OCI-LY3 (cell line): ENCODE data around the gene EML3.

Experiments
- H2AFZ ChIP-seq: fragments of 200-600, 300-600 bp; shearing (Covaris generic); 2 replicates; pipeline ENCODE4 v1.6.0; 2014; ENCODE audit warnings: antibody characterized with exemption, low read depth, low read length
- H3K27ac ChIP-seq: fragments of 200-600, 300-600 bp; sonication (generic); 2 replicates; pipeline ENCODE4 v1.5.1; 2014; ENCODE audit warnings: mild to moderate bottlenecking, low read length, moderate library complexity, mixed read lengths
- H3K27me3 ChIP-seq: fragments of 200-600, 300-600 bp; sonication (generic); 2 replicates; pipeline ENCODE4 v1.6.1; 2014; ENCODE audit warnings: low read depth, low read length, mixed read lengths
- H3K36me3 ChIP-seq: fragments of 200-600, 300-600 bp; sonication (generic); replicated peaks from 2 replicates; pipeline ENCODE3; 2014; ENCODE audit warnings: low read depth, low read length, mixed read lengths
- H3K4me1 ChIP-seq: fragments of 300-600, 200-600 bp; sonication (generic); 2 replicates; pipeline ENCODE4 v1.6.1; 2014; ENCODE audit warnings: low read length, mixed read lengths
- H3K4me2 ChIP-seq: fragments of 200-600, 300-600 bp; sonication (generic); 2 replicates; pipeline ENCODE4 v1.6.1; 2014; ENCODE audit warnings: low read length, mixed read lengths
- H3K4me3 ChIP-seq: fragments of 300-600, 200-600 bp; sonication (generic); 2 replicates; pipeline ENCODE4 v1.5.1; 2014; ENCODE audit warnings: antibody characterized with exemption, mild to moderate bottlenecking, low read length, moderate library complexity
- H3K79me2 ChIP-seq: fragments of 300-600, 200-600 bp; shearing (Covaris generic); 2 replicates; pipeline ENCODE4 v1.6.1; 2014; ENCODE audit warnings: mild to moderate bottlenecking, low read length, mixed read lengths
- H3K9ac ChIP-seq: fragments of 300-600, 200-600 bp; shearing (Covaris generic); 2 replicates; pipeline ENCODE4 v1.6.0; 2014; ENCODE audit warnings: mild to moderate bottlenecking, low read length, moderate library complexity
- H3K9me3 ChIP-seq: fragments of 200-600, 300-600 bp; shearing (Covaris generic); 2 replicates; pipeline ENCODE4 v1.6.1; 2014; ENCODE audit warnings: low read length, mixed read lengths; ENCODE audit not compliant: insufficient read depth
- H4K20me1 ChIP-seq: fragments of 200-600, 300-600 bp; sonication (generic); 2 replicates; pipeline ENCODE4 v1.6.1; 2016; ENCODE audit warnings: low read length, mixed read lengths; ENCODE audit not compliant: insufficient read depth
- CTCF ChIP-seq: fragments of 200-600, 300-600 bp; sonication (generic); IDR thresholded peaks from 2 replicates; pipeline ENCODE4 v1.5.1; 2014; ENCODE audit warnings: antibody characterized with exemption, low read length, low read depth
- EZH2phosphoT487 ChIP-seq: fragments of 200-600 bp; shearing (Covaris generic); IDR thresholded peaks from 2 replicates; pipeline ENCODE4 v1.6.1; 2018; ENCODE audit warnings: antibody characterized with exemption, mixed run types, low read depth

The EML3 gene

GRCh38 chr11:62580959-62581715 lies 31.4 kb downstream of the EML3 start:
- no peak overlapping the region for H3K4me2 ChIP-seq
- H3K27me3 ChIP-seq = no peaks in the 10 kb centered on the region
- H4K20me1 ChIP-seq = no peaks in the 10 kb centered on the region
- H3K4me1 ChIP-seq = no peaks in the 10 kb centered on the region
- H3K9me3 ChIP-seq = no peaks in the 10 kb centered on the region
- H3K4me3 ChIP-seq = no peak overlapping the region
- H2AFZ ChIP-seq = no peak overlapping the region
- peaks cover 12% of the 10 kb centered on the region; the same call in 1 of the 2 replicates for H3K79me2 ChIP-seq
- H3K36me3 ChIP-seq = peaks cover 55% of the 10 kb centered on the region
- no peak overlapping the region for H3K27ac ChIP-seq
- H3K9ac ChIP-seq = no peak overlapping the region
- TF ChIP-seq CTCF (no peak), EZH2phosphoT487 (no peak)

- Histone ChIP-seq H4K20me1 (no peaks in the 10 kb centered on the region), H3K9ac (no peak overlapping the region), H3K79me2 (peaks cover 11% of the 10 kb centered on the region), H3K36me3 (peaks cover 58% of the 10 kb centered on the region), H3K27me3 (no peaks in the 10 kb centered on the region), H3K4me1 (peaks cover 8% of the 10 kb centered on the region), H3K4me2 (no peak overlapping the region), H3K9me3 (no peaks in the 10 kb centered on the region), H3K4me3 (no peak overlapping the region), H2AFZ (no peak overlapping the region), H3K27ac (no peak overlapping the region)
- no peak for TF ChIP-seq EZH2phosphoT487
Measured at GRCh38 chr11:62579252-62579651, 33.3 kb downstream of the EML3 start.

GRCh38 chr11:62578541-62578940 lies 34.0 kb downstream of the EML3 start:
- Histone ChIP-seq H3K9ac (no peak overlapping the region), H3K79me2 (peaks cover 10% of the 10 kb centered on the region), H3K4me2 (no peak overlapping the region), H3K27me3 (no peaks in the 10 kb centered on the region), H4K20me1 (no peaks in the 10 kb centered on the region), H3K9me3 (no peaks in the 10 kb centered on the region), H3K36me3 (peaks cover 55% of the 10 kb centered on the region), H3K4me3 (no peak overlapping the region), H2AFZ (no peak overlapping the region), H3K27ac (no peak overlapping the region), H3K4me1 (peaks cover 9% of the 10 kb centered on the region)
- TF ChIP-seq CTCF (no peak), EZH2phosphoT487 (no peak)

- no peak for TF ChIP-seq EZH2phosphoT487
- TF ChIP-seq CTCF = no peak
- Histone ChIP-seq H3K27ac (no peak overlapping the region), H2AFZ (no peak overlapping the region), H3K36me3 (peaks cover 54% of the 10 kb centered on the region), H3K4me1 (peaks cover 15% of the 10 kb centered on the region), H3K9me3 (no peaks in the 10 kb centered on the region), H3K79me2 (peaks cover 20% of the 10 kb centered on the region), H3K27me3 (no peaks in the 10 kb centered on the region), H3K9ac (no peak overlapping the region), H3K4me3 (no peak overlapping the region), H3K4me2 (no peak overlapping the region), H4K20me1 (no peaks in the 10 kb centered on the region)
Measured at GRCh38 chr11:62577046-62577714, 35.4 kb downstream of the EML3 start.
